ENCODE data around the gene OSBP2.

GRCh38 chr22:30867746-30868662, 173.3 kb downstream of the OSBP2 start:
- TF ChIP-seq, protein P1, sequence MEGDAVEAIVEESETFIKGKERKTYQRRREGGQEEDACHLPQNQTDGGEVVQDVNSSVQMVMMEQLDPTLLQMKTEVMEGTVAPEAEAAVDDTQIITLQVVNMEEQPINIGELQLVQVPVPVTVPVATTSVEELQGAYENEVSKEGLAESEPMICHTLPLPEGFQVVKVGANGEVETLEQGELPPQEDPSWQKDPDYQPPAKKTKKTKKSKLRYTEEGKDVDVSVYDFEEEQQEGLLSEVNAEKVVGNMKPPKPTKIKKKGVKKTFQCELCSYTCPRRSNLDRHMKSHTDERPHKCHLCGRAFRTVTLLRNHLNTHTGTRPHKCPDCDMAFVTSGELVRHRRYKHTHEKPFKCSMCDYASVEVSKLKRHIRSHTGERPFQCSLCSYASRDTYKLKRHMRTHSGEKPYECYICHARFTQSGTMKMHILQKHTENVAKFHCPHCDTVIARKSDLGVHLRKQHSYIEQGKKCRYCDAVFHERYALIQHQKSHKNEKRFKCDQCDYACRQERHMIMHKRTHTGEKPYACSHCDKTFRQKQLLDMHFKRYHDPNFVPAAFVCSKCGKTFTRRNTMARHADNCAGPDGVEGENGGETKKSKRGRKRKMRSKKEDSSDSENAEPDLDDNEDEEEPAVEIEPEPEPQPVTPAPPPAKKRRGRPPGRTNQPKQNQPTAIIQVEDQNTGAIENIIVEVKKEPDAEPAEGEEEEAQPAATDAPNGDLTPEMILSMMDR (conservative IDR thresholded peaks at IDR 0.05), result no peak
- no peak for TF ChIP-seq EZH2 (IDR thresholded peaks at IDR 0.05; ENCODE audit: low read depth)

All from PC-9 (cell line).